Kidney tubule cell (primary cell): ENCODE data around the gene CNOT6.
"Not testable (repeated sequence)": the region's sequence is repeated elsewhere in the genome, so short reads cannot be mapped to it uniquely, and the experiment has no call there.

ENCODE experiments used
- DNase-seq: peaks from one replicate; pipeline ENCODE4 v3.0.0-alpha.2; 2018; ENCODE audit warnings: low spot score

Gene CNOT6

DNA sequence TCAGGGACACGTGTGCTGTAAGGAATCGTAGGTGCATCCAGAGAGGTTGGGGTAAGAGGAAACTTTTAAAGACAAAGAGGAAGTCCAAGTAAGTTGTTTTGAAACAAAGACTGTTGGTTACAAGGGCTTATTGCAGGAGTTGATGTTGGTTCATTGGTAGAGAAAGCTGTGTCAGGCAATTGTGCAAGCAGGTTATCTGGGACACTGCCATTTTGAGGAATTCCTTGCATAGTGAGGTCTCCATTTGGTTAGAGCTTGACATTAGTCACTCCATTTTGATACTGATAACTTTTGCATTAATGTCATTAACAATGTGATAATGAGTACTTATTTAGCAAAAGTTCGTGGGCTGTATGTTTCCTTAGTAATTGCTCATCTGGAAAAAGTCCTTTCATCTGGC is 24.9 kb downstream of the CNOT6 start:
- no peak for DNase-seq

DNA sequence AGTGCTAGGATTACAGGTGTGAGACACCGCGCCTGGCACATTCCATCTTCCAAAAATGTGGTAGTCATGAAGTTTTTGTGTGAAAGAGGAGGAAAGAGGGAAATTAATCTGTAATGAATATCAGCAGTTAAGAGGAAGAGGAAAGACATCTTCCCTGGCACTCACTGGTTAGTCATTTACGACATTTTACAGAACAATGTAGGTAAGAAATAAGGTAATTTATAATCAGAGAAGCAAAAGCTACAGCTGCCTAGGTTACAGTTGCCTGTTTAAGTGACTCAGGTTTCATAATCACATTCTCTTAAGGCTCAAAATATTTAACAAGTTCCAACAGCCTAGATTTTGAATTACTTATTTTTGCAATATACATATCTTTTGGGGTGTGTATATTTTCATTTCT is 26.9 kb downstream of the CNOT6 start:
- DNase-seq: peak; percentile 79

DNA sequence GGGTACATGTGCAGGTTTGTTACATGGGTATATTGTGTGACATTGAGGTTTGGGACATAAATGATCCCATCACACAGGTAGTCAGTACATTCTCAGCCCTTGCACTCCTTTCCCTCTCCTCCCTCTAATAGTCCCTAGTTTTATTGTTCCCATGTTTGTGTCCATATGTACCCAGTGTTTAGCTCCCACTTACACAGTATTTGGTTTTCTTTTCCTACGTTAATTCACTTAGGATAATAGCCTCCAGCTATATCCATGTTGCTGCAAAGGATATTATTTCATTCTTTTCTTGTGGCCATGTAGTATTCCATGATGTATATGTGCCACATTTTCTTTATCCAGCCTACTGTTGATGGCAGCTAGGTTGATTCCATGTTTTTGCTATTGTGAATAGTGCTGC is 27.4 kb downstream of the CNOT6 start:
- no peak for DNase-seq

DNA sequence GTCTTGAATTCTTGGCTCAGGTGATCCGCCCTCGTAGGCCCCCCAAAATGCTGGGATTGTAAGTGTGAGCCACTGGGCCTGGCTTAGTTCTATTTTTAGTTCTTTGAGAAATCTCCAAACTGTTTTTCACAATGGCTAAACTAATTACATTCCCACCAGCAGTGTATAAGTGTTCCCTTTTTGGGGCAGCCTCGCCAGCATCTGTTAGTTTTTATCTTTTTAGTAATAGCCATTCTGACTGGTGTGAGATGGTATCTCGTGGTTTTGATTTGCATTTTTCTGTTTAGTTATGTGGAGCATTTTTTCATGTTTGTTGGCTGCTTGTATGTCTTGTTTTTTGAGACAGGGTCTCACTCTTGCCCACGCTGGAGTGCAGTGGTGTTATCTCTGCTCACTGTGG is 28.2 kb downstream of the CNOT6 start:
- DNase-seq: no peak

DNA sequence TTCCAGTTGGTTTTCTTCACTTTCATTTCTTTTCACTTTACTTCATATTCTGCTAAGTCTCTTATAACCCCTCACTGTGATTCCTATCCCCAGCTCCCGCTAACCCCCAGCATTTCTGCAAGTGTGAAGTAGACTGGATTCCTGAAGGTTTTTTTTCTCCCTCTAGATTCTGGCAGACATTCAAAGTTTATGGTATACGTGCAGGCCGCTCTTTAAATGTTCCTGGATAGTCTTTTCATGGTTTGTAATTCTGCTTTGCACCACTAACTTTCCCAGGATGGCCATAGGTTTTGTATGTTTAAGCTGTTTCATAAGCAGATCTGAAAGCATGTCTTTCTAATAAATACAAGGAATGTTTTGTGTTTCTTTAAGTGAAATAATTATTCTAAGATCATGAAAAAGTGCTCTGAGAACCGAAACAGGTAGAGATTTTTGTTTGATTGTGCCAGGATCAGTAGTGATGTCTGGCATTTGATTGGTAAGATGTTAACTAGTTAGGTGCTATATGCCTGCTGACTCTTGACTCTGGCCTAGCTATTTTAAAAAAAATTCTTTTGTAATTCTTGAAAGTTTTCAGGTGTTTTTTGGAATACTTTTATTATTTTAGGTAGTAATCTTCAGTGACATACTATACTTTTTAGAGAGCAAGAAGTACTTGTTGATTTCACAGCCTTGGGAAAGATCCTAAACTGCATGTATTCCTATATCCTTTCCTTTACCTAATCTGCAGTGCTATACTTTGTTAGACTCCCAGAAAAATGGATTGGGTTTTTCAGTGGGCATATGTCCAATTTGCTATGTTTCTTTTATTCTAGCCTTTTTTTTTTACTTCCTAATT is 29.7 kb downstream of the CNOT6 start:
- DNase-seq: no peak

DNA sequence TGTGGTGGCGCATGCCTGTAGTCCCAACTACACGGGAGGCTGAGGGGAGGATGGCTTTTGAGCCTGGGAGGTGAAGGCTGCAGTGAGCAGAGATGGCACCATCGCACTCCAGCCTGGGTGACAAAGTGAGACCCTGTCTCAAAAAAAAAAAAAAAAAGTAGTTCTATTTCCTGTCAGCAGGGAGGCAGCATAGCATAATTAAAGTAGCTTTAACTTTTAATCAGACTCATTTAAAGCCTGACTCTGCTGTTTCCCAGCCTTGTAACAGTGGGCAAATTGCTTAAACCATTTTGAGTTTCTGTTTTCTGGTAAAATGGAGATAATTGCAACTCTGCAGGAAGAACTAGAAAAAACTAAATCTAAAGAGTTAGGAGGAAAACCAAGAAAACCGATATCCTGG is 31.2 kb downstream of the CNOT6 start:
- DNase-seq: no peak

DNA sequence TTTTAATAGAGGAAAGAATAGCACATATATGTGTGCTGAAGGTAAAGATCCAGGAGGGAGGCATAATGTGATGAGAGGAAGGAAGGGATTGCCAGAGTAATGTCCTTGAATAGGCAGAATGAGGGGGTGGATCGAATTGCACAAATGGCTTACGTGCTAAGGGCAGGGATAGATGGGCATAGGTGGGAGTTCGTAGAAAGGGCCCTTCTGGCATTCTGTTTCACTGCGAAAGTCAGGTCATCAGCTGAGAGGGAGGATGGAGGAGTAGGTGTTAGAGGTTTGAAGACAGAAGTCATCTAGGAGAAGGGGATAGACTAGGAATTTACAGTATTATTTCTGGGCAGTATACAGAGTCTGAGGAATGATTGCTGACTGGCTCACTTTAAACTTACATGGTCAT is 32.1 kb downstream of the CNOT6 start:
- no peak for DNase-seq

DNA sequence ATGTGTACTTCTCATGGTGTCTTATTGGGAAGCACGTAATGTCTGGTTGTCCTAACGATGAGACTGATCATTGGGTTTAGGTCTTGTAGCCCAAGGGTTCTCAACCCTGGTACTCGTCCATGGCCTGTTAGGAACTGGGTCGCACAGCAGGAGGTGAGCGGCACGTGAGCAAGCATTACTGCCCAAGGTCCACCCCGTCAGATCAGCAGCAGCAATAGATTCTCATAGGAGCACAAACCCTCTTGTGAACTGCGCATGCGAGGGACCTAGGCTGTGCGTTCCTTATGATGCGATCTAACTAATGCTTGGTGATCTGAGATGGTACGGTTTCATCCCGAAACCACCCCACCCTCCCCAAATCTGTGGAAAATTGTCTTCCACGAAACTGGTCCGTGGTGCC is 33.5 kb downstream of the CNOT6 start:
- DNase-seq: no peak

DNA sequence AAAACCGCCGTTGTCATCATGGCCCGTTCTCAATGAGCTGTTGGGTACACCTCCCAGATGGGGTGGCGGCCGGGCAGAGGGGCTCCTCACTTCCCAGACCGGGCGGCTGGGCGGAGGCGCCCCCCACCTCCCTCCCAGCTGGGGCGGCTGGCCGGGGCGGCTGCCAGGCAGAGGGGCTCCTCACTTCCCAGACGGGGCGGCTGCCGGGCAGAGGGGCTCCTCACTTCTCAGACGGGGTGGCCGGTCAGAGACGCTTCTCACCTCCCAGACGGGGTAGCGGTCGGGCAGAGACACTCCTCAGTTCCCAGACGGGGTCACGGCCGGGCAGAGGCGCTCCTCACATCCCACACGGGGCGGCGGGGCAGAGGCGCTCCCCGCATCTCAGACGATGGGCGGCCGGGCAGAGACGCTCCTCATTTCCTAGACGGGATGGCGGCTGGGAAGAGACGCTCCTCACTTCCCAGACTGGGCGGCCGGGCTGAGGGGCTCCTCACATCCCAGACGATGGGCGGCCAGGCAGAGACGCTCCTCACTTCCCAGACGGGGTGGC is 36.9 kb downstream of the CNOT6 start:
- DNase-seq: not testable (repeated sequence)

DNA sequence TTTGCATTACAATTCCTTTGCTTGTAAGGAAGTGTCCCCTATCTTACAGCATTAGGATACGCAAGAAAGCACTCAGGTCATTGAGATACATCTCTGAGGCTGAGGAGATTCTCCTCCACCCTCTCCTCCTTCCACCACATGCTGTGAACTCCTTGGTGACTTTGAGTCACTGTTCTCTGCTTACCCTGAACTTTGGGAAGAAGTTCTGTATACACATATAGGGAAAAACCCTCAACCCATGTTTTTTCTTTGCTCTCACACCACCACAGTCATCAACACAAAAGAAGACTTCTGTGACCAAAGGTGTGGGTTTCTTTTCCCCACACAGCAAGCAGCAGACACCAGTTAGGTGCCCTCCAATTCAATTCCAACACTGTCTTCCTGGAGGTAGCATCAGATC is 38.1 kb downstream of the CNOT6 start:
- DNase-seq: no peak

DNA sequence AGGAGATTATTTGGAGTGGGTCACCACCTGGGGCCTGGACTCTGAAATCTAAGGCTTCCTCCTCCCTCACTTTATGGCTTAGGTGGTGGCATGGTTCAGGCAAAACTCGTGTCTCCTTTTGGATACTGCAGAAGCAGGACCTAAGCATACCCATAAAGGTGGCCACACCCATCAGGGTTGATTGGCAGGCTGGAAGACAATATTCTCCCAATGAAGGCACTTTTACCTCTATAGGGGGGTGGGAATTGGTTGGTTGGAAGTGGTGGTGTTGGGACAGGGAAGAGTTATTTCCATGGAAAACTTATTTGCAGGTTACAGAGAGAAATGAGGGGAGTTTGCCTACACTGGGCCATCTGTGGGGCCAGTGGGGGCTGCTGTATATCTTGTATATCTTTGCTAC is 39.7 kb downstream of the CNOT6 start:
- no peak for DNase-seq

DNA sequence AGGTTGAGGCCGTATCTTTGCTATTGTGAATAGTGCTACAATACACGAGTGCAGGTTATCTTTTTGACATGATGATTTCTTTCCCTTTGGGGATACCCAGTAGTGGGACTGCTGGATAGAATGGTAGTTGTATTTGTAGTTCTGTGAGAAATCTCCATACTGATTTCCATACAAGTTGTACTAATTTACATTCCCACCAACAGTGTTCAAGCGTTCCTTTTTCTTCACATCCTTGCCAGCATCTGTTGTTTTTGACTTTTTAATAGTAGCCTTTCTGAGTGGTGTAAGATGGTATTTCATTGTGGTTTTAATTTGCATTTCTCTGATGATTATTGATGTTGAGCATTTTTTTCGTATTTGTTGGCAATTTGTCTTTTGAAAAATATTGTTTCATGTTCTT is 41.4 kb downstream of the CNOT6 start:
- DNase-seq: no peak

DNA sequence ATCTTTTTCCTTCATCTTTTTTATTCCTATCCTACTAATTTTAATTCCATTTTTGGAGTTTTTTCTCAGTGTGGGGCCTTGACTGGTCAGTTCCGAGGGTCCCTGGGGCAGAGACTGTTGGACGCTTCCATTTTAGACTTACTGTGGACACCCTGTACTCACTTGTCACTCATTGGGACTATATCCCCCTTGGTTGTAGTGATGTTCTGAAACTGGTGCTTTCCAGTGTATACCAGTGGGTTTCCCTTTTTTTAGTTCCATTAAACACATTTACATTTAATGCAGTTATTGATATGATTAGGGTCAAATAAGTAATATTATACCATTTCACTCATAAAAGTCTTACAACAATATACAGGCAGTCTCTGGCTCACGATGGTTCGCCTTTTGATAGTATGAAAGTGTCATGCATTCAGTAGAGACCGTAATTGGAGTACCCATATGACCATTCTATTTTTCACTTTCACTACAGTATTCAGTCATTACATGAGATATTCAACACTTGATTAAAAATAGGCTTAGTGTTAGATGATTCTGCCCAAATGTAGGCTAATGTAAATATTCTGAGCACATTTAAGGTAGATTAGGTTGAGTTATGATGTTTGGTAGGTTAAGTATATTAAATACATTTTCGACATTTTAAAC is 46.0 kb downstream of the CNOT6 start:
- no peak for DNase-seq

DNA sequence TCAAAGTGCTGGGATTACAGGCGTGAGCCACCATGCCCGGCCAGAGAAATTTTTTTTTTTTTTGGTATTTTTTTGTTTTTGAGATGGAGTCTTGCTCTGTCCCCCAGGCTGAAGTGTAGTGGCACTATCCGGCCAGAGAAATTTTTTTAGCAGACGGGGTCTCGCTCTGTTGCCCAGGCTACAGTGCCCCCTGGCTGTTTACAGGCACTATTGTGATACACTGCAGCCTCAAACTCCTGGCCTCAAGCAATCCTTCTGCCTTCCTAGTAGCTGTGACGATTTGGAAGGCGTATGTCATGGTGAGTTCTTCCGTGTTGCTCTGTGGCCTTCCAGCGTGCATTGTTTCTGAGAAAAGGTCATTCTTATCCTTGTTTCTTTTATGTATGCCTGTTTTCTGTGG is 47.5 kb downstream of the CNOT6 start:
- no peak for DNase-seq

DNA sequence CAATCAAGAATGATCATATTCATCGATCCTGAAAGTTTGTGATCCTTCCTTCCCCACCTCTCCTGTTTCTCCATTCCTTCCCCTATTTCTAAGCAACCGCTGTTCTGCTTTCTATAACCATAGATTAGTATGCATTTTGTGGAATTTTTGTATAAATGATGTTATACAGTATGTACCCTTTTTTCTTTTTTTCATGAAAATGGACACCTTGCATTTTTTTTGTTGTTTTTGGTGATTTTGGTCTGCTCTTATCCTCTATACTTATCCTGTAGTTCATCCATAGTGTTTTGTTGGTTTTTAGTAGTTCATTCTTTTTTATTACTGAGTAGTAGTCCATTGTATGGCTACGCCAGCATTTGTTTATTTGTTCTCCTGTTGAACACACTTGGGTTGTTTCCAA is 51.1 kb downstream of the CNOT6 start:
- DNase-seq: no peak

DNA sequence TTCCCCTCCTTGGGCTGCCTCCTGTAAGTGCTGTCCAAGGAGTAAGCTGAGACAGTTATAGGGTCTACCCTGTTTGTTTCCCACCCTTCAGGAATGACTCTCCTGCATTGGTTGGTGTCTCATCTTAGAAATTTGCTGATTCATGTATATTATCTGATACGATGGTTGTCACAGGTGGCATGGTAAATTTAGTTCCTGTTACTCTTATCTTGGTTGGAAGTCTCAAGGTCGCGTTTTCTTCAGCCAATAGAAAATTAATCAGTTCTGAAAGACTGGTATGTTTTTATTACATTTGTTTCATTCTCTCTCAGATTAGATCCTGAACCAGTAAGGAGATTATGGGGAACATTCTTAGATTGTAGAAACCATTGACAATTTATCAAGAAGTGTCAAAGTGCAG is 54.4 kb downstream of the CNOT6 start:
- no peak for DNase-seq

DNA sequence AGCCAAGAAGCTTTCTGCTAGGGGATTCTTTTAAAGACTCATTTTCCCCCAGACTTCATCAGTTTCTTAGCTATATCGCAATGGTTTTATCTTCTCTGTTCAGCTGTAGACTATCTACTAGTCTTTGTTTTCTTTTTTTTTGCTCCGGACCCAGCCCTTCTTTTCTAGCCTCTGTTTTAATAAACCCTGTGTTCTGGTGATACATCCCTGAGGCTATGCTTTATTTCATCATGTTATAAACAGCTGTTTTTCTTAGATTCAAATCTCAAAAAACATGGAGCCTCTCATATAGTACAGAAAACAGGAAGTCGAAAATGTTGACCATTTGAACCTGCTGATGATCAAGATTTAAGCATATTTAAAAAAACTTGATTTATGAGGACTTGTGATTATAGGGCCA is 59.4 kb downstream of the CNOT6 start:
- no peak for DNase-seq

DNA sequence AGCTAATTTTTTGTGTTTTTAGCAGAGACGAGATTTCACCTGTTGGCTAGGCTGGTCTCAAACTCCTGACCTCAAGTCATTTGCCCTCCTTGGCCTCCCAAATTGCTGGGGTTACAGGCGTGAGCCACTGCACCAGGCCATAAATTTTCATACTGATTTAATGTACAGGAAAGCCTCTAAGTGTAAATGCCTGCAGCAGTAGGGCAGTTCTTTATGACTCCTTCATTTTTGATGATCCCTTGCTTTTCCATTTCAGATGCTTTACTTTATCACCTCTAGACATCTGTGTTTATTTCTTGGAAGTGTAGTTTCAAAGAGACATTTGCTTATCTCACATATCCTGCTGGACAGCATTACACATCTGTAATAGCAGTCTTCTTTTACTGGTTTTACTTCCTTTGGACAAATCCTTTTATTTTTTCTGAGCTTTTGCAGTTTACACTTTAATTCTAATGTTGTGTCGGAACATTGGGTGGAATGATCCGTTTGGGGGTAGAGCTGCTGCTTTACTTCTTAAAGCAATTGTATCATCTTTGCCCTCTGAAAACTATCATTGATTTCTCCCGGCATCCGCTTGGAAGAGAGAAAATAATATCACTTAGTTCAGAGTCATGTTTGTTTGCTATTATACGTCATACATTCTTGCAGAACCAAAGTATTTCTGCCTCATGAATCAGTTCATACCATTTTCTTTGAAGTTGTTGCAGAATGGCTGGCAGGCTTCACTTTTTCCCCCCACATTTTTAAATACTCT is 61.2 kb downstream of the CNOT6 start:
- DNase-seq: no peak

DNA sequence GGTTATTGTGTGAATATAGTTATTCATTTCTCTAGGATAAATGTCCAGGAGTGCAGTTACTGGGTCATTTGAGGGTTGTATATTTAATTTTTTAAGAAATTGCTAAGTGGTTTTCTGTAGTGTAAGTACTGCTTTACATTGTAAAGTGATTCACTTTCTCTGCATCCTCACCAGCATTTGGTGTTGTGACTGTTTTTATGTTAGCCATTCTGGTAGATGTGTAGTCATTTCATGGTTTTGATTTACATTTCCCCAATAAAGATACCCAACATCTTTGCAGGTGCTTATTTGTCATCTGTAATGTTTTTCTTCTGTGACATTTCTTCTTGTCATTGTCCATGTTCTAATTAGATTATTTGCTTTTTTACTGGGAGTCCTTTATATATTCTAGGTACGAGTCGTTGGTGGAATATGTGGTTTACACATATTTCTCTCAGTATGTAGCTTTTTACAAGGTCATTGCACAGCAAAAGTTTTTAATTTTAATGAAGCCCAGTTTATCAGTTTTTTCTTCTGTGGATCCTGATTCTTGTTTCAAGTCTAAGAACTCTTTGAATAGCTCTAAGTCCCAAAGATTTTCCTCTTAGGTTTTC is 63.1 kb downstream of the CNOT6 start:
- DNase-seq: peak; percentile 11

DNA sequence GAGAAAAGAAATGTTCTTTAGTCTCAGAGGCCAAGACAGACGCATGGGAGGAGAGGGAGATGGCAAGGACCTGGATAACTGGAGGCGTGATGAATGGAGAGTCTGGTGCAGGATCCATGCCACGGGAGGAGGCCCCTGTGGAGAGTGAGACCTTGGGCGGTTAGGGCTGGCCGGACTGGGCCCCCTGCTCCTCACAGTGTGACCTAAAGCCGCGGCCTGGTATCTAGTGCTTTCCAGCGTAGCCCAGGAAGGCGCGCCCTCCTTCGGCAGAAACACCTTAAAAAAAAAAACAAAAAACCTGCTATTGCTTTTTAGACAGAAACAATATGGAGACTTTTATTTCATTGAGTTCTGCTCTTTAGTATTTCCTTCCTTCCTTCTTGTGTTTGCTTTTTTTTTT is 64.1 kb downstream of the CNOT6 start:
- DNase-seq: no peak

DNA sequence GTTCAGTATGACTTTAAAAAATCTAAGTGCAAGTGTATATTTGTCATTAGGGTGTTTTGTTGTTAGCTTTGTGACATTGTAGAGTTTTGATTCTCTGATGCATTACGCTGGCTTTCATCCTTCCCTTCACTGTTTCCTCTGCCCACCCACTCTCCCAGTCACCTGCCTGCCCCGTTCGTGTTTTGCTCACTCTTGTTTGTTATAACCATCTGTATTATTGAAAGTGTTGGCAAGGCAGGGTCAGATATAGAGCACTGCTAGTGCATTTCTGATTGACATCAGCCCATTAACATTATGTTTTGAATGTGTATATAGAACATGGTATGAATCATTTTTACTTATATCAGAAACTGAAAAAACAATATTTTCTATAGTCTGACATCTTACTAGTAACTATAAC is 69.8 kb downstream of the CNOT6 start:
- no peak for DNase-seq

DNA sequence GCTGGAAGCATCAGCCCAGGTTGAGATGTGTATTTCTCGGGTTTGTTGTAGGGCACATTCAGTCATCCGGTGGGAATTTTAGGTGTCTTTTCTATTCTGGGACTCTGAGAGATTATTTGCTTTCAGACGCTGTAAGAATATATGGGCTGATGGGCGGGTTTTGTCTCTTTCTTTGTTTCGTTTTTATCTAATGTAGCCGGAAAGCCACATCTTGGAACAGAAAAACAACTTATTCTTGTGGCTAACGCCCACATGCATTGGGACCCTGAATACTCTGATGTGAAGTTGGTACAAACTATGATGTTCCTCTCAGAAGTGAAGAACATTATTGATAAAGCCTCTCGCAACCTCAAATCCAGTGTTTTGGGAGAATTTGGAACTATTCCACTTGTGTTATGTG is 74.7 kb downstream of the CNOT6 start:
- no peak for DNase-seq

DNA sequence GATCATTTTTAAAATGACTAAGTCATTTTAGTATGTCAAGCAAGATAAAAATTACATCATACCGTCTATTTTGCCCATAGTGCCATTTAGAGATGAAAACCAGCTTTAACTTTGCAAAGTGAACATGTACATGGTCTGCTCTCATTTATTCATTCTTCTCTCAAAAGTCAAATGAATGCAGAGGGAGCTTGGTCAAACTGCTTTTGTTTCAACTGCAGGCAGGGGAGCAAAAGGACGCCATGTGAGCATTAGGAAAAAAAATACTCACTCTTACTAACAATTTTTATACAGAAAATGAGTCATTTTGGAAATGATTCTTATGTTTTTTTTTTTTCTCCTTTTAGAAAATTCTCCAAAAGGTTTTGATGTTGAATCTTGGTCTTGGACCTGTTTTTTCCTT is 81.4 kb downstream of the CNOT6 start:
- no peak for DNase-seq
